ENCODE data around the gene COX4I2. TPM values are rescaled to one million over a fixed set of nuclear protein-coding genes. Genes with fewer than 3 reads are reported as not detected.

The COX4I2 gene
- total RNA-seq, 6 experiments from 2014 or later: not detected

- DNase-seq: no peak
- TF ChIP-seq, protein P1, sequence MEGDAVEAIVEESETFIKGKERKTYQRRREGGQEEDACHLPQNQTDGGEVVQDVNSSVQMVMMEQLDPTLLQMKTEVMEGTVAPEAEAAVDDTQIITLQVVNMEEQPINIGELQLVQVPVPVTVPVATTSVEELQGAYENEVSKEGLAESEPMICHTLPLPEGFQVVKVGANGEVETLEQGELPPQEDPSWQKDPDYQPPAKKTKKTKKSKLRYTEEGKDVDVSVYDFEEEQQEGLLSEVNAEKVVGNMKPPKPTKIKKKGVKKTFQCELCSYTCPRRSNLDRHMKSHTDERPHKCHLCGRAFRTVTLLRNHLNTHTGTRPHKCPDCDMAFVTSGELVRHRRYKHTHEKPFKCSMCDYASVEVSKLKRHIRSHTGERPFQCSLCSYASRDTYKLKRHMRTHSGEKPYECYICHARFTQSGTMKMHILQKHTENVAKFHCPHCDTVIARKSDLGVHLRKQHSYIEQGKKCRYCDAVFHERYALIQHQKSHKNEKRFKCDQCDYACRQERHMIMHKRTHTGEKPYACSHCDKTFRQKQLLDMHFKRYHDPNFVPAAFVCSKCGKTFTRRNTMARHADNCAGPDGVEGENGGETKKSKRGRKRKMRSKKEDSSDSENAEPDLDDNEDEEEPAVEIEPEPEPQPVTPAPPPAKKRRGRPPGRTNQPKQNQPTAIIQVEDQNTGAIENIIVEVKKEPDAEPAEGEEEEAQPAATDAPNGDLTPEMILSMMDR (IDR thresholded peaks at IDR 0.05): no peak
- no peak overlapping the region; the same call in 1 of the 2 replicates for H3K4me3 Mint-ChIP-seq
- H3K27ac Mint-ChIP-seq: peak overlapping the region; percentile 74
- H3K27me3 Mint-ChIP-seq (ENCODE audit: insufficient read depth): peaks cover 6% of the 10 kb centered on the region
- peaks cover 47% of the 10 kb centered on the region for H3K4me1 Mint-ChIP-seq (ENCODE audit: low read depth)
- H3K36me3 Mint-ChIP-seq (ENCODE audit: low read depth): peaks cover 18% of the 10 kb centered on the region
- no peaks in the 10 kb centered on the region for H3K9me3 Mint-ChIP-seq
These were observed 26.4 kb downstream of the COX4I2 start for GRCh38 chr20:31663838-31664695.

DNA sequence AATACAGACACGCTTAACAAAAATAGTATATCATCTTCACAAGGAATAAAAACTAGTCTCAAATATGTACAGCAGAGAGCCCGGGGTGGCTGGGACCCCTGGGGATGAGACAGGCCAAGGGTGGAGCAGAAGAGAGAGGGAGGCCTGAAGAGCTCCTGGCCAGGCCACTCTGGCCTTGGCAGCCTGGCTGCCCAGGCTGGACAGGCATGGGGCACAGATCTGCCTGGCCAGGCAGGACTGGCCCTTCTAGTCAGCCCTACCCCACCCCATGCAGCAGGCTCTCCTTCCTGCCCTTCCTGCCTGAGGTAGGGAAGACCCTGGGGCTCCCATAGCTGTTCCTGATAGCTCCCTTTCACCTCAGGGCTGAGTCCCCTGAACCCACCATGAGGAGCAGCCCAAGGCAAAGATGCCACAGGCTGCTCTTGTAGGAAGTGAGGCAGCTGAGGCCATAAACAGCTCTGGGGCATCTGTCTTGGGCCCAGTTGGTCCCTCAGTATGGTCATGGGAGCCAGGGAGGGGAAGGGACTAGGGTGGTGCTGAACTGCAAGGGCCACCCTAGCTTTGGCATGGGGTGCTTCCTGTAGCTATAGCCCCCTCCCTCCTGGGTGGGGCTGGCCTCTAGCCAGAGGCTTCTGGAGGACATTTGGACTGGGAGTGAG is 27.1 kb downstream of the COX4I2 start:
- Mint-ChIP-seq H3K27ac (peak overlapping the region; percentile 53), H3K4me3 (no peak overlapping the region), H3K9me3 (no peaks in the 10 kb centered on the region), H3K4me1 (ENCODE audit: low read depth) (peaks cover 52% of the 10 kb centered on the region), H3K27me3 (ENCODE audit: insufficient read depth) (peaks cover 4% of the 10 kb centered on the region), H3K36me3 (ENCODE audit: low read depth) (peaks cover 26% of the 10 kb centered on the region)
- no peak for DNase-seq
- TF ChIP-seq, protein P1 (IDR thresholded peaks at IDR 0.05): no peak

DNA sequence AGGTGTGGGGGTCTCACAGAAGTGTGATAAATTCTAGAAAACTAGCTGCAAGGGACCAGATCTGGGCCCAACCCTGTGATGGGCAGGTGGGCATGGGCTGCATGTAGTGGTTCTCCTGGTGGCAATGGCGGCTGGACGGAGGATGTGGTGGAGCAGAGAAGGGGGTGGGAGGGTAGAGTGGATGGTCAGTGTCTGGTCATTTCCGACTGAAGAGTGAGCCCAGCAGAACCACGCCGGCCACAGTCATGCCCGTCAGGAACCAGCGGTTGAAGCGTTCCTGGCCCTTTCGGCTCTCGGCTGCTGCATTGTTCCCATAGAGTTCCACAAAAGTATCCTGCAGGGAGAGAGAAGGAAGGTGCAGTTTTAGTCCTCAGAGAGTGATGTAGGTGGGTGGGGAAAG is 28.0 kb downstream of the COX4I2 start:
- H3K27ac Mint-ChIP-seq: peak overlapping the region; percentile 47; the same call in 1 of the 2 replicates
- H3K27me3 Mint-ChIP-seq (ENCODE audit: insufficient read depth): peaks cover 4% of the 10 kb centered on the region
- H3K36me3 Mint-ChIP-seq (ENCODE audit: low read depth): peaks cover 32% of the 10 kb centered on the region
- H3K9me3 Mint-ChIP-seq: no peaks in the 10 kb centered on the region
- TF ChIP-seq, protein P1 (IDR thresholded peaks at IDR 0.05): no peak
- DNase-seq: no peak
- no peak overlapping the region for H3K4me3 Mint-ChIP-seq
- peaks cover 54% of the 10 kb centered on the region for H3K4me1 Mint-ChIP-seq (ENCODE audit: low read depth)

DNA sequence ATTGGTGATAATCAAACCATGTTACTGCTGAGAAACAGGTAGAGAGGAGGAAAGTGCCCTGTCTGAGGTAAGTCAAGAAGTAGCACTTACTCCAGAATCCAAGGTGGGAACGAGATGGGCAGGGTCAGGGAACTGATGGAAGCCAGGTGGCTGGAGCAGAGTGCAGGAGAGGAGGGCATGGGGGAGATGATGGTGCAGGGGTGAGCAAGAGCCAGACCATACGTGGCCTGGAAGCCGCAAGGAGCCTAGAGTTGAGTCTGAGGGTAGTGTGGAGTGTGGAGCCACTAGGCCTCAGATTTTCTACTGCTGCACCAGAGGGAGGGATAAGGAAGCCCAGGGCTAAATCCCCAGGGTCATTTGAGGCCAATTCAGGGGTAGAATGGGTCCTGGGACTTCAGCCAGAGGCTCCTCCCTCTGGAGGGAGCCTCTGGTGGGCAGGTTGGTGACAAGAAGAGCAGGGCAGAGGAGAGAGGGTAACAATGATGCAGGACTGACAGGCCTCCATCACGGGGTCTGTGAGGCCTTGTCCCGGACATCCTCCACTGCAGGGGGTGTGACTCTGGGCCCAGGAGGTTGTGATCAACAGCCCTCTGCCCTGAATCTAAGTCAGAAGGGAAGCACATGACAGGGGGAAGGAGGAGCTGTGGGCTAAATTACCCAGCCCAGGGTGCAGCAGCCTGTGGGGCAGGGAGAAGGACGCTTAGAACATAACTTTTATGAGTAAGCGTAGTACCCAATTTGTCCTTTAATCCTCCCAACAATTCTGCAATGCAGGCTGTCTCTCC is 28.7 kb downstream of the COX4I2 start:
- H3K27ac Mint-ChIP-seq: peak overlapping the region; percentile 47
- H3K36me3 Mint-ChIP-seq (ENCODE audit: low read depth): peaks cover 35% of the 10 kb centered on the region
- H3K27me3 Mint-ChIP-seq (ENCODE audit: insufficient read depth): peaks cover 6% of the 10 kb centered on the region
- peaks cover 51% of the 10 kb centered on the region for H3K4me1 Mint-ChIP-seq (ENCODE audit: low read depth)
- H3K4me3 Mint-ChIP-seq: no peak overlapping the region
- no peak for DNase-seq
- H3K9me3 Mint-ChIP-seq: no peaks in the 10 kb centered on the region
- TF ChIP-seq, protein P1 (IDR thresholded peaks at IDR 0.05): no peak

Measured in HFFc6 (cell line).